GM12874 (cell line): ENCODE data around the gene CNDP2.

Source experiments
- TF ChIP-seq, protein P1 (sequence below): IDR thresholded peaks from 2 replicates; pipeline ENCODE4 v1.5.1; 2011; ENCODE audit warnings: low read depth, mild to moderate bottlenecking, control low read depth, low read length, moderate library complexity; ENCODE audit not compliant: insufficient read depth

The CNDP2 gene

DNA sequence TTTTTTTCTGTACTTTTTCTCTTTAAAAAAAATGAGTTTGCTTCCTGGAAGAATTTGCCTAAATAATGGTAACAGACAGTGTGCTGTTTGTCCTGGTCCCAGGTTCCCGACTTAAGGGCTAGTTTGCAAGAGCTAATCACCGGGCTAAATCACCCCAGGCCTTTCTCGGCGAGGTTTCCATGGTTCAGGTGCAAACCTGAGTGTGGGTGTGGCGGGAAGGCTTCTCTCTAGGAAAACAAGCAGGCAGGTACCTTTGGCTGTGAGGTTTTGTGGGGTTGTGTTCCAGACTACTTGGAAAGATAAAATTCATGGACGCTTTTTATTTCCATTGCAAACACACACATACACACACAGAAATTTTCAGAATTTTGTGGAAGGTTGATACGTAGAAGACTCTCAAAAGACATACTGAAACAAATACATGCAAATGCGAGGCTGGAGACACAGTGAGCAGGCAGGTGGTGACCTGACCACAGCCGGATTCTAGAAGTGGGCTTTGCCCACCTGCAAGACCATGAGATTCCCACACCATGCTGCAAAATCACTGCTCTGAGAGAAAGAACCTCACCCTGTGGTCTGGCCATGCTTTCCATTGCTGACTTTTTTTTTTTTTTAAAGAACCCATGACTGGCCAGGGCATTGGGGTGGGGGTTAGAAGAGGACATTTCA is 39.0 kb downstream of the CNDP2 start:
- TF ChIP-seq, protein P1, sequence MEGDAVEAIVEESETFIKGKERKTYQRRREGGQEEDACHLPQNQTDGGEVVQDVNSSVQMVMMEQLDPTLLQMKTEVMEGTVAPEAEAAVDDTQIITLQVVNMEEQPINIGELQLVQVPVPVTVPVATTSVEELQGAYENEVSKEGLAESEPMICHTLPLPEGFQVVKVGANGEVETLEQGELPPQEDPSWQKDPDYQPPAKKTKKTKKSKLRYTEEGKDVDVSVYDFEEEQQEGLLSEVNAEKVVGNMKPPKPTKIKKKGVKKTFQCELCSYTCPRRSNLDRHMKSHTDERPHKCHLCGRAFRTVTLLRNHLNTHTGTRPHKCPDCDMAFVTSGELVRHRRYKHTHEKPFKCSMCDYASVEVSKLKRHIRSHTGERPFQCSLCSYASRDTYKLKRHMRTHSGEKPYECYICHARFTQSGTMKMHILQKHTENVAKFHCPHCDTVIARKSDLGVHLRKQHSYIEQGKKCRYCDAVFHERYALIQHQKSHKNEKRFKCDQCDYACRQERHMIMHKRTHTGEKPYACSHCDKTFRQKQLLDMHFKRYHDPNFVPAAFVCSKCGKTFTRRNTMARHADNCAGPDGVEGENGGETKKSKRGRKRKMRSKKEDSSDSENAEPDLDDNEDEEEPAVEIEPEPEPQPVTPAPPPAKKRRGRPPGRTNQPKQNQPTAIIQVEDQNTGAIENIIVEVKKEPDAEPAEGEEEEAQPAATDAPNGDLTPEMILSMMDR = no peak

DNA sequence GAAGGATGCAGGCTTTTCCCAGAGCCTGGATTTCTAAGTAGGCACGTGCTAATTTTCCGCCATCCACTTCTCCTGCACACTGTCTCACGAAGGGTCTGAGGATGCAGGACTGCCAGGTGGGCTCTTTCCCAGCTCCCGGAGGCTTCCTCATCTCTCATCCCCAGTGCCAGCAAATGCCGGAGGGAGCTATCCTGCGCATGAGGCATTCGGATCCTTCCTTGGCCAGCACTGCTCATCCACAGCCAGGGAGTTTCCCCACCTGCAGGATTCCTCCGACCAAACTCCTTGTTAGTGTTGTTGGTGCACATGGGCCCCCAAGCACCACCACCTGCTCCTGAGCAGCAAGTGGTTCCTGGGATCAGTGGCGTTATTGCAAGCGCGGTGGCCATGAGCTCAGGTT is 43.1 kb downstream of the CNDP2 start:
- TF ChIP-seq, protein P1 = no peak

DNA sequence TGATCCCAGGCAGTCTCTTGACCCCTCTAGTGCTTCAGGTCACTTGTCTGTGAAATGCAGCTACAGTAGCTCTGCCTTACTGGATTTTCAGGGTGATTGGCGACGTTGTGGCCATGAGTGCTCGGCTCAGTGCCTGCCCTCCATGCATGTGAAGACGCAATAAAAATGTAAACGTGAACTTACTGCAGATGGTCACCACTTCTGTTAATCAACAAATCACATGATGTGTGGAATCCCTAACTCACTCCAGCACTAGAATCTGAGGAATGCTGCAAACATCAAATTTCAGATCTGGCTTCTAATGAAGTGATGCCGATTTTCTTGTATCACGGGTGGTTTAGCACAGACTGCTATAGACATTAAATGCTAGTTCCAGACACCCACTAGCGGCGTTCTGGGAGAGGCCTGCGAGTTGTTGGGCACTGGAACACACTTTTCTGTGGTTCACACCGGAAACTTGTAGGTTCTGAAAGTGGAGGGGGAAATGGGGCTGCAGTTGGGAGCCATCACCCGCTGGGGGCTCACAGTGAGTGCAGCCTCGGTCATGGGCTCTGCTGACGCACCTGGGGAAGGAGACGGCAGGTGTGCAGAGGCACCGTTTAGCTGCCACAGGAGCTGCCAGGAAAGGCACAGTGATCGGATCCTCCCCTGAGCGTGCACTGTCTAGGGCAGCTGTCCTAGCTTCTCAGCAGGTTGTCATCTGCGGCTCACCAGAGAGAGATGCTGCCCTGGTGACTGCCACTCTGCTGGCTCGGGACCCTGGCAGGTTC is 44.7 kb downstream of the CNDP2 start:
- TF ChIP-seq, protein P1 = no peak

DNA sequence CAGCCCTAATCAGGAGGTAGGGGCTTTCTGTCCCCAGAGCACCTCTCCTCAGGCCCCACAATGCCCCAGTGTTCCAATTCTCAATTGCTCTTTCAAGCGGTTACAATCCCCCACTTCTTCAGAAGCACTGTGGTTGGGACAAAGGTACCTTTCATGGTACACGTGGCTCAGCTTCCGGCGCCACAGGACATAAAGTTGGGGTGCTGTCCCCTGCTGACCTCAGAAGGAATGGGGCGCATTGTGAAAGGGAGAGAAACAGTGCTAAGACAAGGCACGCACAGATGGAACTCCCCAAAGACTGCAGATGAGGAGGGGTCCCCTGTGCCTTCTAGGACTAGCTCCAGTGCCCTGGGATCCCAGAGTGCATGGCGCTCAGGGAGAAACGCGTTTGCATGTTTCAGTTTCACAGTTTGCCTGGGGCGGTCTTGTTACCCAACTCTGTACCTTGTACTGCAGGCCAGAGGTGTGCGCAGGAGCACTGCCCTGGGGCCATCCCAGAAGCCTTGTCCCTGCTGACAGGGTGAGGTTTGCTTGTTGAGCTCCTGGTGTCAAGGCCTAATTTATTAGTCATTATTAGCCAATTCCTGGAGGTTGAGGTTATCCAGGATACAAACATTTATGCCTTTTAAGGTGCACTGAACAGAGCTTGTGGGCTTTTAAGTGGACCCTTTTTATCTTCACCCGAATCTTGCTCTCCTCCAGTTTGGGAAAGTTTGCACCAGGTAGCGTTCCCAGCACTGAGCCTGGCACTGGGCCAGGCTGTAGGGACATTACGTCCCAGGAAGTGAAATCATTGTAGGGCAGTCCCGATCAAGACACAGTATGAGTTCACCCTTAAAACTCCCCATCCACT is 45.8 kb downstream of the CNDP2 start:
- TF ChIP-seq, protein P1 = no peak

DNA sequence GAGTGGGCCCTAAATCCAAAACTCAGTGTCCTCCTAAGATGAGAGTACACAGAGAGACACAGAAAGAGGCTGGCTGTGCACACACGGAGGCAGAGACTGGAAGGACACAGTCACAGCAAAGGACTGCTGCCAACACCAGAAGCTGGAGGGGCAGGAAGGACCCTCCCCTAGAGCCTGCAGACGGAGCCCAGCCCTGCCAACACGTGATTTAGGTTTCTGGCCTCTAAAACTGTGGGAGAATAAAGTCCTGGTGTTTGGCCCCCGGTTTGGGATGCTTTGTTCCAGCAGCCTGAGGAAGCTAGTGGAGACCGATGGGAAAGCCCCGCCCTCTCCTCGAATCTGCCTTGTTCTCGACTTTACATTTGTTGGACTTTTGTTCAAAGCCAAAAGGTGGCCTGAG is 48.7 kb downstream of the CNDP2 start:
- TF ChIP-seq, protein P1 = no peak

DNA sequence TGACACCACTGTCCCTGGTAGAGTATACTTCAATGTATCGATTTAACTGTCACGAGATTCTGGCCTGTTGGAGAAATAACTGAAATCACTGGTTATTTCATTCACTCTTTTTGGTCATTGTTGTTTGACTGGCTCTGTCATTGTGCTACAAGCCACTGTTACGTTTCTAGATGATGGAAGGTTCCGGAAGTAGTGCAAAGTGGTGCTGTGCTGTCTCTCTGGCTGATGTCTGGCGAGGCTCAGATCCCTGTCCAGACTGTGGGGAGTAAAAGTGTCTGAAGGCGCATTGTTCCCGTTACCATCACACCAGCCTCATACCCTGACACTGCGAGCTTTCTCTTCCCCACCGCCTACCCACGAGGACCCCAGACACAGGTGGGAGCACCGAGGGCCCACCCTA is 49.8 kb downstream of the CNDP2 start:
- TF ChIP-seq, protein P1 = no peak
